ENCODE results near the gene CREB3L1.
A peak's percentile ranks its signal among the peaks of the same experiment; 100 is the strongest.
"Not testable (repeated sequence)": the region's sequence is repeated elsewhere in the genome, so short reads cannot be mapped to it uniquely, and the experiment has no call there.

Gene CREB3L1

GRCh38 chr11:46298699-46299433, 21.4 kb downstream of the CREB3L1 start:
- no peak for DNase-seq

GRCh38 chr11:46299451-46299961, 22.0 kb downstream of the CREB3L1 start:
- DNase-seq: no peak

GRCh38 chr11:46300270-46300669, 22.8 kb downstream of the CREB3L1 start:
- no peak for DNase-seq

GRCh38 chr11:46302866-46303265, 25.4 kb downstream of the CREB3L1 start:
- DNase-seq: no peak

GRCh38 chr11:46304036-46304435, 26.6 kb downstream of the CREB3L1 start:
- DNase-seq: not testable (repeated sequence)

GRCh38 chr11:46304605-46305179, 27.2 kb downstream of the CREB3L1 start:
- DNase-seq: no peak

- no peak for DNase-seq
Measured at GRCh38 chr11:46305295-46305694, 27.8 kb downstream of the CREB3L1 start.

- no peak for DNase-seq
Measured at GRCh38 chr11:46306296-46306853, 28.9 kb downstream of the CREB3L1 start.

GRCh38 chr11:46307369-46307768, 29.9 kb downstream of the CREB3L1 start:
- no peak for DNase-seq

GRCh38 chr11:46307785-46308341, 30.4 kb downstream of the CREB3L1 start:
- no peak for DNase-seq

GRCh38 chr11:46308631-46309419, 31.4 kb downstream of the CREB3L1 start:
- DNase-seq: peak; percentile 41

- no peak for DNase-seq
Measured at GRCh38 chr11:46309814-46310259, 32.4 kb downstream of the CREB3L1 start.

- DNase-seq: peak; percentile 64
Measured at GRCh38 chr11:46315033-46315738, 37.7 kb downstream of the CREB3L1 start.

GRCh38 chr11:46315783-46316563, 38.5 kb downstream of the CREB3L1 start:
- DNase-seq: no peak

- no peak for DNase-seq
Measured at GRCh38 chr11:46319074-46319453, 41.6 kb downstream of the CREB3L1 start.

GRCh38 chr11:46321757-46322156, 44.3 kb downstream of the CREB3L1 start:
- no peak for DNase-seq

- no peak for DNase-seq
Measured at GRCh38 chr11:46322759-46323158, 45.3 kb downstream of the CREB3L1 start.

GRCh38 chr11:46326813-46327416, 49.5 kb downstream of the CREB3L1 start:
- no peak for DNase-seq

- no peak for DNase-seq
Measured at GRCh38 chr11:46327829-46328228, 50.4 kb downstream of the CREB3L1 start.

- no peak for DNase-seq
Measured at GRCh38 chr11:46330154-46330553, 52.7 kb downstream of the CREB3L1 start.

All from NCI-H1092 (cell line).